Liver (tissue), 3 donors: ENCODE data around the gene SPRN.

Source experiments
- ATF3 ChIP-seq: IDR thresholded peaks from 2 replicates; pipeline ENCODE4 v1.6.1; 2016; ENCODE audit warnings: antibody characterized with exemption
- CTCF ChIP-seq: fragments of 150-350 bp; IDR thresholded peaks from 2 replicates; pipeline ENCODE4 v1.5.1; 2017; ENCODE audit warnings: improper control_type of control experiment, low read depth, low read length; ENCODE audit not compliant: missing input control
- GABPA ChIP-seq, 2 donors: IDR thresholded peaks in 1 of 2; conservative IDR thresholded peaks in 1 of 2; 2 replicates each; pipeline ENCODE4 v1.6.1; 2016; ENCODE audit warnings: antibody characterized with exemption in 2 of 2, mild to moderate bottlenecking in 1 of 2, moderate library complexity in 1 of 2
- JUND ChIP-seq, 2 donors: IDR thresholded peaks; 2 replicates each; pipeline ENCODE4 v1.6.1; 2016; ENCODE audit warnings: antibody characterized with exemption in 2 of 2
- MAX ChIP-seq: IDR thresholded peaks from 2 replicates; pipeline ENCODE4 v1.6.1; 2016; ENCODE audit warnings: antibody characterized with exemption
- REST ChIP-seq: IDR thresholded peaks from 2 replicates; pipeline ENCODE4 v1.6.1; 2016; ENCODE audit warnings: antibody characterized with exemption, mild to moderate bottlenecking
- RXRA ChIP-seq, 2 donors: IDR thresholded peaks; 2 replicates each; pipeline ENCODE4 v1.6.1; 2017 to 2018; ENCODE audit warnings: antibody characterized with exemption in 2 of 2, mild to moderate bottlenecking in 1 of 2
- ZBTB33 ChIP-seq: IDR thresholded peaks from 2 replicates; pipeline ENCODE4 v1.6.1; 2016; ENCODE audit warnings: antibody characterized with exemption
- donor health status: healthy.
- donor health status: healthy.

GRCh38 chr10:133455196-133455595 lies 30.8 kb upstream of the SPRN start:
- TF ChIP-seq JUND (IDR thresholded peaks at IDR 0.05), result no peak
- no peak for TF ChIP-seq CTCF
- TF ChIP-seq GABPA (IDR thresholded peaks at IDR 0.05 in 1 of 2, conservative IDR thresholded peaks at IDR 0.05 in 1 of 2), result no peak
- TF ChIP-seq ZBTB33, result no peak
- TF ChIP-seq ATF3, result no peak
- no peak for TF ChIP-seq REST
- TF ChIP-seq RXRA (IDR thresholded peaks at IDR 0.05), result no peak
- TF ChIP-seq MAX, result no peak
